NCI-H748 treated with DMSO at 0.1 percent for 48 hours (cell line): ENCODE results near the gene SLFN5.
A peak's percentile ranks its signal among the peaks of the same experiment; 100 is the strongest.
"Not testable (repeated sequence)": the region's sequence is repeated elsewhere in the genome, so short reads cannot be mapped to it uniquely, and the experiment has no call there.

Experiments
- DNase-seq: peaks from one replicate; lab custom pipeline; 2025; lab: John Stamatoyannopoulos, UW

SLFN5 gene

DNA sequence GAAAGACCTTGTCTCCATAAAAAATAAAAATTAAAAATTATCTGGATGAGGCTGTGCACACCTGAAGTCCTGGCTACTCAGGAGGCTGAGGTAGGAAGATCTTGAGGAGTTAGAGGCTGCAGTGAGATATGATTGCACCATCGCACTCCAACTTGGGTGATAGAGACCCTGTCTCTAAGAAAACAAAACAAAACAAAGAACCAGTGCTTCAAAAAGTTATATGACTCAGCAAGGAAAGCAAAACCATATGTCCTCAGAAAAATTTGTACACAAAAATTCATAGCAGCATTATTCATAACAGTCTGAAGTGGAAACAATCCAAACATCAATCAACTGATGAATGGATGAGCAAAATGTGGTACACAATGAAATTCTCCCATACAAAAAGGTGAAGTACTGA lies 48.9 kb downstream of the SLFN5 start:
- no peak for DNase-seq

DNA sequence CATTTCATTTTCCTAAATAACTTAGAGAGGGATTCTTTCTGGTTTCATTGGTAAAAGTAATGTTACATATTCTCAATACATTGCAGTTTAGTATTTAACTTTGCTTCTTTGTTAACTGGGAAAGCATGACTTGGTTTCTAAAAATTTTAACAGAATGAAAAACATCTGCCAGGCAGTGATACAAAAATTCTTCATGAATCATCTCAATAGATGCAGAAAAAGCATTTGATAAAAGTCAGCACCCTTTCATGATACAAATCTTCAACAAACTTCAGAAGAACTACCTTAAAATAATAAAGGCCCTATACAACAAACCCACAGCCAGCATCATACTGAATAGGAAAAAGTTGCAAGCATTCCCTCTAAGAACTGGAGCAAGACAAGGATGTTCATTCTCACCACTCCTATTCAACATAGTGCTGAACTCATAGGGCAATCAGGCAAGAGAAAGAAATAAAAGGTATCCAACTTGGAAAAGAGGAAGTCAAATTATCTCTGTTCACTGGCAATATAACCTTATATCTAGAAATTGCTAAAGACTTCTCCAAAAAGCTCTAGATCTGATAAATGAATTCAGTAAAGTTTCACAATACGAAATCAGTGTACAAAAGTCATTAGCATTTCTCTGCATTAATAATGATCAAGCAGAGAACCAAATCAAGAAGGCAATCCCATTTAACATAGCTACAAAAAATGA lies 50.4 kb downstream of the SLFN5 start:
- DNase-seq: no peak

- DNase-seq: no peak
These were observed 51.9 kb downstream of the SLFN5 start for GRCh38 chr17:35294756-35295155.

DNA sequence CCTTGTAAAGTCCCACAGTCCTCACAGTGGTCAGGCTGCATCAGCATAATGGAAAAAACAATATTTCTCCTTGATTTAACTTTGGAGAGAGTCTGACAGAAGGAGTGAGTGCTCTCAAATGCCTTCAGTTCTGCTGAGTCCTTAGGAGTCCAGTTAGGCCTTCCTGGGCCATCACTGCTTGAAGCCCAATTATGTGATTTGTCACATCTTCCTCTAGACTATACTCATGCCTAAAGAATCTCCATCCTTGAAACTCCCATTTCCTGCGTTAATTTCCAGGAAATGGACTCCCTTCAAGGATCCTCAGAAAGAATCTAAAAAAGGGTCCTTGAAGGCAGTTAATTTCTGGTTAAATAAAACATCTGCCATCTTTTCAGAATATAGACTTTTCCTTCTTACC lies 52.8 kb downstream of the SLFN5 start:
- no peak for DNase-seq

- no peak for DNase-seq
These were observed 54.8 kb downstream of the SLFN5 start for GRCh38 chr17:35297666-35298065.

GRCh38 chr17:35298639-35299038 lies 55.8 kb downstream of the SLFN5 start:
- DNase-seq: no peak

DNA sequence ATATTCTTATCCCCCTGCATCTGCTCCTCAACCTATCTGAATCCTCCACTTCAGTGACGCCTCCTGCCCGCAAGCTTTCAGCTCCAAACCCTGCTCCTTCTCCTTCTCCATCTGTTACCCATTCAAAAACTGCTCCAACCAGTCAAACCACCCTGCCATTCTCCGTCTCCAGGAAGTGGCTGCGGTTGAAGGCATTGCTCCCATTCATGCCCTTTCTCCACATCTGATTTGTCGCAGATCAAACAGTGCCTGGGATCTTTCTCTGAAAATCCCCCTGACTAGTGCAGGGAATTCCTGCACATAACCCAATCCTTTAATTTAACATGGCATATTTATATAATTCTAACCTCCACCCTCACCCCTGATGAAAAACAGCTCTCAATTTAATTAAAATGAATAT lies 56.3 kb downstream of the SLFN5 start:
- DNase-seq: no peak

- not testable (repeated sequence) for DNase-seq
These were observed 66.5 kb downstream of the SLFN5 start for GRCh38 chr17:35309345-35309744.

DNA sequence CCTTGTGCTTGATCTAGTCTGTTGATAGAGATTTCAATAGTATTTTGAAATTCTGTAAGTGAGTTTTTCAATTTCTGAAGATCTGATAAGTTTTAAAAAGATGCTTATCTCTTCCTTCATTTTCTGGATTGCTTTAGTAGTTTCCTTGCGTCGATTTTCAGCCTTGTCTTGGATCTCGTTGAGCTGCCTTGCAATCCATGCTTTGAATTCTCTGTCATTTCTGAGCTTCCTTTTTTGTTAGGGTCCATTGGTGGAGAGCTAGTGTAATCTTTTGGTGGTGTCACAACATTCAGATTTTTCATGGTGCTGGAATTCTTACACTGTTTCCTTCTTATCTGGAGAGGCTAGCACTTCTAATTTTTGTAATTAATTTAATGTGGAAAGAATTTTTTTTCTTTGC lies 69.5 kb downstream of the SLFN5 start:
- DNase-seq: no peak

GRCh38 chr17:35312790-35313711 lies 70.2 kb downstream of the SLFN5 start:
- peak; percentile 39 for DNase-seq

DNA sequence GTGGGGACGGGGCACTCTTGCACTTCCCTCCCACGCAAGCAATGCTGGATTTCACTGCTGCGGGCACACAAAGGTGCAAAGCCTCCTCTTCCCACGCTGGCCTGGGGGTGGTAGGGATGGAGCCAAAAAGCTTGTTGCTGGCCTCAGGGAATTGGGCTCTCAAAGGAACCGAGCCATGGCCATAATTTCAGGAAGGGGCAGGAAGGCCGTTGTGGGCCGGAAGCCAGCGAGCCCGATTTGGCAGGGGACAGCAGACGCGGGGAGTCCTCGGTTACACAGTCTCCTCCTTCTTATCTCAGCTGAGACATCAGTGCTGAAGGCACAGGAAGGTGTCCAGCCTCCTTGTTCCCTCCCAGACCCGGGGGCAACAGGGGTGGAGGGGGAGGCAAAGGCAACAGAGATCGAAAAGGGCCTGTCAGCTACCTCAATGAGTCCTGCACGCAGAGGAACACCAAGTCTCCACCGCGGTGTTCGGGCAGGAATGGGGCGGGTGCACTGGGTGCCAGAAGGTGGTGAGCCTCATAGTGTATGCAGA lies 71.1 kb downstream of the SLFN5 start:
- no peak for DNase-seq

DNA sequence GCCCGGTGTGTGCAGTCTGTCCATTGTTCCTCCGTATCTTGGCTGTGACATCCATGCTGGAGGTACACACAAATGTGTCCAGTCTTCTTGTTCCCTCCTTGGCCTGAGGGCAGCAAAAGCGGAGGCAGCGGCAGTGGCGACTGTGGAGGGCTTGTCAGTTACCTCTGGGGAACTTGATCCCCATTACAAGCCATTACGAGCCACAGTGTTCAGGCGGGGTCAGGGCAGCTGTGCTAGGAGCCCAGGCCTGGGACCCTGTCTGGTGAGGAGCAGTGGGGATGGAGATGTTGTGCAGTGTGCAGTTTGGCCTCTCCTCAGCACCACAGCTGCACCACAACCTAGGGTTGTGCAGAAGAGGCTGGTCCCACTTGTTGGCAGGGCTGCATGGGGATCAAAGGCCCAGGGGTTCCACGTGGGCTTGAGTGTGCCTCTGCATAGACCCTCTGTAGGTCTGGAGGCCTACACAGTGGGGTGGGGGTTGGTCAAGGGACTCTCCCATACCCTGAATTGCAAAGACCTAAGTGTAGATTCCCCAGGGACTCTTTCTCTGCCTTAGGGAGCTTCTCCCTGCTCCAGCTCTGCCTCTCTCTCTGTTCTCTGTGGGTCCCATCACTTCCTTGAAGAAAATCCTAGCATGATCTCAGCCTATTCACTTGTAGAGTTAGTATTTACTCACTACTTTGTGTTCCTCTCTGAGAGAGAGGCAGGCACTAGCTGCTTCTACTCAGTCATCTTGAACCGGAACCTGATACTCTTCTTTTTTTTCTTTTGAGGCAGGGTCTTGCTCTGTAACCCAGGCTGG lies 71.7 kb downstream of the SLFN5 start:
- no peak for DNase-seq

DNA sequence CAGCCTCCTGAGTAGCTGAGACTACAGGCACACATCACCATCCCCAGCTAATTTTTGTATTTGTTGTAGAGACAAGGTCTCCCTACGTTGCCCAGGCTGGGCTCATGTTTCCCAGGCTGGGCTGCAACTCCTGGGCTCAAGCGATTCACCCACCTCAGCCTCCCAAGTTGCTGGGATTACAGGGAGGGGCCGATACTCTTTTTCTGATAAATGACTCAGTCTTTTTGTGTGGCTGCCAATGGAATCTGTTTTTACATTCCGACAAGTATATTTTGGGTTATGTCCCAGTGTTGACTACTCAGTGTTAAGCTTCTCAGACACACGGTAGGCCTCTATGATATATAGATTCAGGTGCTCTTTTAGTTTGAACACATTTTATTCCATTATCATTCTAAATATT lies 72.4 kb downstream of the SLFN5 start:
- DNase-seq: no peak

DNA sequence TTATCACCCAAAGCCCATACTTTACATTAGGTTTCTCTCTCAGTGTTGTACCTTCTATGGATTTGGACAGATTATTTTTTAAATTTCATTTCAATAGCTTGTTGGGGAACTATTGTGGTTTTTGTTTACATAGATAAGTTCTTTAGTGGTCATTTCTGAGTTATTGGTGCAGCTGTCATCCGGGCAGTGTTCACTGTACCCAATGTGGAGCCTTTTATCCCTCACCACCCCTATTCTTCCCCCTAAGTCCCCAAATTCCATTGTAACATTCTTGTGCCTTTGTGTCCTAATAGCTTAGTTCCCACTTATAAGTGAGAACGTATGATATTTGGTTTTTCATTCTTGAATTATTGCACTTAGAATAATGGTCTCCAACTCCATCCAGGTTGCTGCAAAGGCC lies 73.1 kb downstream of the SLFN5 start:
- DNase-seq: no peak

DNA sequence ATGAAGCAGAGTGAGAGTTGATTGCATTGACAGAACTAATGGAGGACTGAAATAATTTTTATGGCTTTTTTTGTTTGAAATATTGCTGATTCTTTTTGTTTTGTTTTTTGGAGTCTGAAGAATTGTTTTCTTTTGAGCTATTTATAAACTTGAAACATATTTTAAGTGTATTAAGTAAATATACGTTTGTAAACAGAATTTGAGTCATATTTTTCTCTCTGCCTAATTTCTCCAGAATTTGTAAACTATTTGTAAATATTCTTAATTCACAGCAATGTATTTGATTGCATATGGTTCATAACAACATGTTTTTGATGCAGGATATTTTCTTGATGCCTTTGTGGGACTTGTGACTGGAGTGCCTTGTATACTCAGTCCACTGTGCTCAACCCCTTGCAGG lies 79.9 kb downstream of the SLFN5 start:
- no peak for DNase-seq
